B cell (primary cell): ENCODE measurements around the gene NAXD. TPM values are rescaled to one million over a fixed set of nuclear protein-coding genes. Genes with fewer than 3 reads are reported as not detected.

ENCODE experiments used
- ATAC-seq: fragments of 200-7000 bp; cut with Tn5 transposase; one replicate; pipeline ENCODE4 v1.10.0; 2021; ENCODE audit warnings: low read depth, mild to moderate bottlenecking, moderate number of reproducible peaks, moderate library complexity
- CTCF ChIA-PET: fragments of 350-600 bp; sonication (Branson Sonifier 250); formaldehyde crosslinking; loops from one replicate; lab custom pipeline; 2021; ENCODE audit warnings: antibody characterized with exemption, inconsistent platforms; lab: Charles Lee
- POLR2A ChIA-PET: fragments of 350-600 bp; sonication (Branson Sonifier 250); formaldehyde crosslinking; loops from one replicate; lab custom pipeline; 2021; ENCODE audit warnings: antibody characterized with exemption; lab: Charles Lee
- DNase-seq: peaks from one replicate; pipeline ENCODE4 v3.0.0; 2013
- H2AFZ ChIP-seq: 2 replicates; pipeline ENCODE4 v1.6.1; 2012; ENCODE audit warnings: mild to moderate bottlenecking, low read depth, low read length; ENCODE audit not compliant: insufficient read depth, poor library complexity, severe bottlenecking
- H3K27ac ChIP-seq, 2 donors: 1 replicate in 1 of 2; 2 replicates in 1 of 2; pipeline ENCODE4 v1.5.1; 2012 to 2013; ENCODE audit warnings: low read length in 2 of 2, mild to moderate bottlenecking in 2 of 2, moderate library complexity in 1 of 2
- H3K27me3 ChIP-seq, 4 experiments: fragments of 200-600 bp in 1 of 4; sonication (generic) in 1 of 4; replicated peaks in 1 of 4; 1 replicate in 2 of 4; 2 replicates in 2 of 4; pipeline versions ENCODE4 v1.6.1 to v1.7.0; 2013 to 2016; ENCODE audit warnings: low read length in 3 of 4, mild to moderate bottlenecking in 2 of 4, mixed read lengths in 1 of 4, moderate library complexity in 1 of 4; ENCODE audit not compliant: insufficient read depth in 4 of 4, control insufficient read depth in 3 of 4; ENCODE audit errors: control extremely low read depth in 1 of 4
- H3K36me3 ChIP-seq, 2 experiments: replicated peaks in 1 of 2; 1 replicate in 1 of 2; 2 replicates in 1 of 2; pipeline versions ENCODE4 v1.6.1 to v1.7.1; 2013; ENCODE audit warnings: low read length in 1 of 2; ENCODE audit not compliant: insufficient read depth in 2 of 2, control insufficient read depth in 1 of 2; ENCODE audit errors: control extremely low read depth in 1 of 2, extremely low read depth in 1 of 2
- H3K4me1 ChIP-seq, 2 donors: fragments of 200-600 bp in 1 of 2; sonication (generic) in 1 of 2; 1 replicate in 1 of 2; 2 replicates in 1 of 2; pipeline versions ENCODE4 v1.5.1 to v1.6.1; 2013 to 2017; ENCODE audit warnings: low read length in 2 of 2; ENCODE audit not compliant: control insufficient read depth in 2 of 2, insufficient read depth in 2 of 2
- H3K4me2 ChIP-seq: replicated peaks from 2 replicates; pipeline ENCODE3; 2012; ENCODE audit warnings: mild to moderate bottlenecking, low read depth, low read length; ENCODE audit not compliant: poor library complexity, severe bottlenecking
- H3K4me3 ChIP-seq, 5 experiments: fragments of 200-600 bp in 1 of 5; sonication (generic) in 1 of 5; 1 replicate in 3 of 5; 2 replicates in 2 of 5; pipeline versions ENCODE4 v1.5.1 to v1.7.0; 2011 to 2016; ENCODE audit warnings: low read length in 4 of 5, mild to moderate bottlenecking in 4 of 5, low read depth in 2 of 5, control low read depth in 1 of 5, moderate library complexity in 1 of 5; ENCODE audit not compliant: insufficient read depth in 1 of 5; ENCODE audit errors: control extremely low read depth in 1 of 5, extremely low read depth in 1 of 5
- H3K79me2 ChIP-seq: fragments of 200-600 bp; sonication (generic); one replicate; pipeline ENCODE4 v1.6.0; 2016; ENCODE audit warnings: low read length; ENCODE audit not compliant: control insufficient read depth, insufficient read depth
- H3K9ac ChIP-seq: fragments of 200-600 bp; sonication (generic); 2 replicates; pipeline ENCODE4 v1.6.1; 2017; ENCODE audit warnings: mild to moderate bottlenecking, low read length, moderate library complexity
- H3K9me3 ChIP-seq, 3 donors: one replicate each; pipeline versions ENCODE4 v1.6.1 to v1.7.1; 2013; ENCODE audit warnings: low read length in 2 of 3; ENCODE audit not compliant: control insufficient read depth in 2 of 3, insufficient read depth in 1 of 3; ENCODE audit errors: control extremely low read depth in 1 of 3
- H4K20me1 ChIP-seq: 2 replicates; pipeline ENCODE4 v1.6.0; 2012; ENCODE audit warnings: mild to moderate bottlenecking, low read length; ENCODE audit not compliant: insufficient read depth, control insufficient read depth, poor library complexity, severe bottlenecking
- H3K27ac Mint-ChIP-seq: one replicate; pipeline ENCODE4 v1.8.0; 2021; ENCODE audit warnings: mixed read lengths
- H3K27me3 Mint-ChIP-seq: one replicate; pipeline ENCODE4 v1.8.0; 2021; ENCODE audit warnings: mixed read lengths
- H3K4me1 Mint-ChIP-seq: one replicate; pipeline ENCODE4 v1.8.0; 2021; ENCODE audit warnings: mixed read lengths
- H3K4me3 Mint-ChIP-seq: one replicate; pipeline ENCODE4 v1.8.0; 2021; ENCODE audit warnings: mixed read lengths
- H3K9me3 Mint-ChIP-seq: one replicate; pipeline ENCODE4 v1.8.0; 2022; ENCODE audit warnings: mixed read lengths; ENCODE audit not compliant: insufficient read depth
- EZH2 ChIP-seq: IDR thresholded peaks from 2 replicates; pipeline ENCODE4 v1.6.1; 2012; ENCODE audit warnings: borderline replicate concordance, low read depth, mild to moderate bottlenecking, moderate library complexity, low read length; ENCODE audit not compliant: insufficient read depth, poor library complexity, severe bottlenecking
- WGBS: methylation state at CpG from one replicate; pipeline ENCODE4 v1.1.5; 2013; ENCODE audit warnings: missing lambda C conversion rate; ENCODE audit not compliant: insufficient coverage; 5-methylcytosine and 5-hydroxymethylcytosine counted together
- intact Hi-C: fragments of 100-400 bp; cut with micrococcal nuclease; formaldehyde crosslinking; loops from one replicate; pipeline ENCODE4 v1.10.0; 2022
- polyA minus RNA-seq: library from RNA; depleted of rRNA, polyadenylated mRNA; stranded (reverse); fragments of >200 nt; gene quantifications from 2 replicates; pipeline ENCODE4 v1.2.3, GENCODE V29; 2012
- polyA plus RNA-seq: library from polyadenylated mRNA; depleted of rRNA; stranded (reverse); fragments of >200 nt; gene quantifications from 2 replicates; pipeline ENCODE4 v1.2.3, GENCODE V29; 2012
- total RNA-seq, 2 donors: library from RNA; stranded (reverse); fragments of 120-200 nt in 1 of 2; gene quantifications; 1 replicate in 1 of 2; 2 replicates in 1 of 2; pipeline versions ENCODE4 v1.2.3 to v1.2.4, GENCODE V29; 2013 to 2022
- TF ChIP-seq, protein P1 (sequence below): fragments of 200-600 bp; IDR thresholded peaks from one replicate; pipeline ENCODE4 v1.8.0; 2022; ENCODE audit warnings: antibody characterized with exemption, mild to moderate bottlenecking

The NAXD gene
- total RNA-seq (33.3 and 36.0 TPM in 2 replicates), polyA plus RNA-seq (24.7 and 28.4 TPM in 2 replicates), polyA minus RNA-seq (9.6 and 10.4 TPM in 2 replicates)
- total RNA-seq (2013) = 15.4 TPM

DNA sequence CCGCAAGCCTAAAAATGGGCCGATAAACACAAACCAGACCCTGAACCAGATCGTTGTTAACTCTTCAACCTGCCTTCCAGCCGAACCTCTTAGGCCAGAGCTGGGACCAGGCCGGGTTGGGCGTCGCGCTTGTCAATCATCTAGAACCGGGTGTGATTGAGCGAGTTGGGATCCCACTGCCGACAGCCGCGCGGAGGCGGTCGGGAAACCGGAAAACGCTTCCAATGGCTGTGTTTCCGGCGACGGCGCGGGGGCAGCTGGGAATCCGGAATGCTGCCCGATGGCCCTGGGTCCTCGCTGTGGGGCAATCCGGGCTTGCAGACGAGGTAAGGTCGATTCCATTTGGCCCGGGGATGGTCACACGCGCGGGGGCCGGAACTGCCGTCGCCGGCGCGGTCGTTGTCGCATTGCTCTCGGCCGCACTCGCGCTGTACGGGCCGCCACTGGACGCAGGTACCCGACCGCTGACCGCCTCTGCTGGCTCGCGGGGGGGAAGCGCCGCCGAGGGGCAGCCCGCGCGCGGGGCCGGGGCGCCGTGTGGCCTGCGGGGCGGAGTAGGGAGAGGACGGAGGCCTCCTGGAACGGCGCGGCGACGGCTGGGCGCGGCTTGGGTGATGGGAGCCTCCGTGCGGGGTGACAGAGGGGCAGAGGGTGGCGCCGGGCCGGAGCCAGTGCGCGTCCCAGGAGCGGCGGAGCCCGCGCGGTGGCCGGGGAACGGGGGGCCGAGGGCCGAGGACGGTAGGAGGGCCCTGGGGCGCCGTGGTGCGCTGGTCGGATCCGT, at the start of gene NAXD:
NAXD (plus strand) TSS at position 224 of the 781 bp plus-strand sequence; CDS start at position 281, 57 bp downstream.
- TF ChIP-seq EZH2 = no peak
- TF ChIP-seq, protein P1, sequence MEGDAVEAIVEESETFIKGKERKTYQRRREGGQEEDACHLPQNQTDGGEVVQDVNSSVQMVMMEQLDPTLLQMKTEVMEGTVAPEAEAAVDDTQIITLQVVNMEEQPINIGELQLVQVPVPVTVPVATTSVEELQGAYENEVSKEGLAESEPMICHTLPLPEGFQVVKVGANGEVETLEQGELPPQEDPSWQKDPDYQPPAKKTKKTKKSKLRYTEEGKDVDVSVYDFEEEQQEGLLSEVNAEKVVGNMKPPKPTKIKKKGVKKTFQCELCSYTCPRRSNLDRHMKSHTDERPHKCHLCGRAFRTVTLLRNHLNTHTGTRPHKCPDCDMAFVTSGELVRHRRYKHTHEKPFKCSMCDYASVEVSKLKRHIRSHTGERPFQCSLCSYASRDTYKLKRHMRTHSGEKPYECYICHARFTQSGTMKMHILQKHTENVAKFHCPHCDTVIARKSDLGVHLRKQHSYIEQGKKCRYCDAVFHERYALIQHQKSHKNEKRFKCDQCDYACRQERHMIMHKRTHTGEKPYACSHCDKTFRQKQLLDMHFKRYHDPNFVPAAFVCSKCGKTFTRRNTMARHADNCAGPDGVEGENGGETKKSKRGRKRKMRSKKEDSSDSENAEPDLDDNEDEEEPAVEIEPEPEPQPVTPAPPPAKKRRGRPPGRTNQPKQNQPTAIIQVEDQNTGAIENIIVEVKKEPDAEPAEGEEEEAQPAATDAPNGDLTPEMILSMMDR = no peak
- peaks cover 3% of the 10 kb centered on the region for H3K9me3 Mint-ChIP-seq
- DNase-seq = peak; percentile 81
- peak; percentile 83 for ATAC-seq
- intact Hi-C loops = loop anchor here (1.0 kb wide), 1 partner anchor 61 kb away; no protein-coding TSS in a partner anchor
- H3K27me3 Mint-ChIP-seq = no peaks in the 10 kb centered on the region
- POLR2A ChIA-PET = interaction anchor here (0.6 to 2.3 kb wide), 4 partner anchors 24 to 100 kb away, joined by 3 to 8 read pairs (median 4); no protein-coding TSS in a partner anchor
- Histone ChIP-seq H3K27ac (peak within 1 kb of the TSS; percentile 31 to 74), H3K36me3 (peaks cover 0 to 2% of the 10 kb centered on the region in 2 experiments), H2AFZ (peak within 1 kb of the TSS; percentile 83), H3K9me3 (no peaks in the 10 kb centered on the region), H3K9ac (peak within 1 kb of the TSS; percentile 75), H3K4me2 (peak within 1 kb of the TSS; percentile 88), H3K27me3 (no peaks in the 10 kb centered on the region), H3K4me1 (peaks cover 14 to 26% of the 10 kb centered on the region in 2 donors), H3K79me2 (peaks cover 45% of the 10 kb centered on the region), H4K20me1 (peaks cover 23% of the 10 kb centered on the region), H3K4me3 (peak within 1 kb of the TSS; percentile 44 to 84 (median 77))
- CTCF ChIA-PET = interaction anchor here (1.1 to 1.5 kb wide), 2 partner anchors 36 to 160 kb away, joined by 3 to 8 read pairs; no protein-coding TSS in a partner anchor
- 3% methylated on average over 95 of the region's 95 CpGs for WGBS
- peak within 1 kb of the TSS; percentile 94 for H3K27ac Mint-ChIP-seq
- H3K4me3 Mint-ChIP-seq = peak within 1 kb of the TSS; percentile 96
- peaks cover 36% of the 10 kb centered on the region for H3K4me1 Mint-ChIP-seq

DNA sequence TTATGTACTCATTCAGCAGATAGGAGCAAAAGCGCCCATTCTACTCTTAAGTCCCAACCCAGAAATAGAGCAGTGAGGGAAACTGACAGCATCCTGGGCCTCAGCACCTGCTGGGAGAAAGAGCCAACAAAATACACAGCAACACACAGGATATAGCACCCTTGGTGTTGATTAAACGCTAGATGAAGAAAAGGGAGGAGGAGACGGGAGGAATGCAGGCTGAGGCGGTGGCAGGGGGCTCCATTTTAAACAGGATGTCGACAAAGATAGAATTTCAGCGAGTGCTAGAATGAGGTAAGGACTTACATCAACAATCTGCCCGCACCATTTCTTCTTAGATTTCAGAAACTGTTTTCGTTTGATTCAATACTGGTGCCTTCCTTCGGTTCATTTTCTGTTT, 49.2 kb upstream of the NAXD start:
- WGBS = 100% methylated on average over 2 of the region's 9 CpGs
- intact Hi-C loops = no loop called here
- H4K20me1 ChIP-seq = no peaks in the 10 kb centered on the region
- H3K4me3 Mint-ChIP-seq = no peak overlapping the region
- DNase-seq = no peak
- no peak overlapping the region for H3K4me2 ChIP-seq
- ATAC-seq = no peak
- H3K79me2 ChIP-seq = no peaks in the 10 kb centered on the region
- peaks cover 18% of the 10 kb centered on the region for H3K4me1 Mint-ChIP-seq
- no peak overlapping the region for H2AFZ ChIP-seq
- no peaks in the 10 kb centered on the region for H3K36me3 ChIP-seq
- peaks cover 8 to 9% of the 10 kb centered on the region in 2 donors for H3K4me1 ChIP-seq
- CTCF ChIA-PET = no interaction called here
- no peak overlapping the region for H3K27ac ChIP-seq
- peaks cover 0 to 5% (median 0%) of the 10 kb centered on the region in 4 experiments for H3K27me3 ChIP-seq
- peaks cover 22% of the 10 kb centered on the region for H3K27me3 Mint-ChIP-seq
- POLR2A ChIA-PET = no interaction called here
- TF ChIP-seq EZH2 = no peak
- TF ChIP-seq, protein P1 = no peak
- H3K9ac ChIP-seq = no peak overlapping the region
- H3K9me3 Mint-ChIP-seq = no peaks in the 10 kb centered on the region
- no peak overlapping the region for H3K27ac Mint-ChIP-seq
- H3K4me3 ChIP-seq = no peak overlapping the region
- H3K9me3 ChIP-seq = no peaks in the 10 kb centered on the region
